ENCODE results near the gene APBA3.

The APBA3 gene

DNA sequence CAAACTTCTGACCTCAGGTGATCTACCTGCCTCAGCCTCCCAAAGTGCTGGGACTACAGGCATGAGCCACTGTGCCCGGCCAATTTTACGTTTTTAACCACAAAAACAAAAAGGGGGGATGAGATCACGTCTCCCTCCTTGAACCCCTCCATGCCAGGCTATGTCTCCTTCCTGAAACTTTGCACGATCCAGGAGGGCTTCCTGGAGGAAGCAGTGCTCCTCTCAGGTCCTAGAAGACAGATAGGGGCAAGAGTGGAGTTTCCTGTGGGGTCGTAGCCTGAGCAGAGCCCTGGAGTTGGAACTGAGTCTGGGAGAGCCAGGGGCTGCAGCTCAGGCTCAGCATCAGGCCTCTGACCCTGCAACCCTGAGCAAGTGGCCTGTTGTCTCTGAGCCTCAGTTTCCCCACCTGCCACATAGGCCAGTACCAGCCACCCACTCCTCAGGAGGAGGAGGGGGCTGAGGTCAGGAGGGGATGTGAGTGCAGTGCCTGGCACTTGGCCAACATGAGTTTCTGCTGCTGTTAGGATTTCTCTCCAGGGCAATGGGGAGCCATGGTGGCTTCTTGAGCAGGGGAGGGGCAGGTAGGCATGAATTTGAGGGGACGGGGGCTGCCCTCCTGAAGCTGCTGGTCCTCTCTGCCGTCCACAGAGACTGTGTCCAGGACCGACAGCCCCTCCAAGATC is 16.0 kb downstream of the APBA3 start:
- DNase-seq (ENCODE audit: low read depth), result no peak

DNA sequence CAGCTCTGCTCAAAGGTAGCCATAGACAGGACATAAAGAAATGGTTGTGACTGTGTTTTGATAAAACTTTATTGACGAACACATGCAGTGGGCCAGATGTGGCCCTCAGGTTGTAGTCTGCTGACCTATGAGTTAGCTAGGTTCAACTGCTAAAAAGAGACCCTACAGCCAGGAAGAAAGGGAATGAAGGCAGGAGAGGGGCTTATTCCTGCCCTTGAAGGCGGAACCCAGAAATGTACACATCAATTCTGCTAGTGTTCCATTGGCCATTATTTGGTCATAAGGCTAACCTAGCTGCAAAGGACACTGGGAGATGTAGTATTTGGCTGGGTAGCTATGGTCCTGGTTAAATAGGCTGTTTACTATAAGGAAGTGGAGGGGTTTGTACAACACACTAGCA is 18.0 kb downstream of the APBA3 start:
- peak; percentile 18 for DNase-seq (ENCODE audit: low read depth)

DNA sequence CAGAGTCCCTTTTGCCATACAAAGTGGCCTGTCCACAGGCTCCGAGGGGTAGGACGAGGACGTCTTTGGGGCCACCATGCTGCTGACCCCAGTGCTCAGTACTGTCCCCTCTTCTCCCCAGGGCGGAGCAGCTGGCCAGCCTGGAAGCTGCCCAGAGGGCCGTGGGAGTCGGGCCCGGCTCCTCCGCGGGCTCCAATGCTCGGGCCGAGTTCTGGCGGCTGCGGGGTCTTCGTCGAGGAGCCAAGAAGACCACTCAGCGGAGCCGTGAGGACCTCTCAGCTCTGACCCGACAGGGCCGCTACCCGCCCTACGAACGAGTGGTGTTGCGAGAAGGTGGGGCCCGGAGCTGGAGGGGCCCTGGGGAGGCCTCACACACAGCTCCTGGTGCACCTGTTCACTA is 21.1 kb downstream of the APBA3 start:
- no peak for DNase-seq (ENCODE audit: low read depth)

DNA sequence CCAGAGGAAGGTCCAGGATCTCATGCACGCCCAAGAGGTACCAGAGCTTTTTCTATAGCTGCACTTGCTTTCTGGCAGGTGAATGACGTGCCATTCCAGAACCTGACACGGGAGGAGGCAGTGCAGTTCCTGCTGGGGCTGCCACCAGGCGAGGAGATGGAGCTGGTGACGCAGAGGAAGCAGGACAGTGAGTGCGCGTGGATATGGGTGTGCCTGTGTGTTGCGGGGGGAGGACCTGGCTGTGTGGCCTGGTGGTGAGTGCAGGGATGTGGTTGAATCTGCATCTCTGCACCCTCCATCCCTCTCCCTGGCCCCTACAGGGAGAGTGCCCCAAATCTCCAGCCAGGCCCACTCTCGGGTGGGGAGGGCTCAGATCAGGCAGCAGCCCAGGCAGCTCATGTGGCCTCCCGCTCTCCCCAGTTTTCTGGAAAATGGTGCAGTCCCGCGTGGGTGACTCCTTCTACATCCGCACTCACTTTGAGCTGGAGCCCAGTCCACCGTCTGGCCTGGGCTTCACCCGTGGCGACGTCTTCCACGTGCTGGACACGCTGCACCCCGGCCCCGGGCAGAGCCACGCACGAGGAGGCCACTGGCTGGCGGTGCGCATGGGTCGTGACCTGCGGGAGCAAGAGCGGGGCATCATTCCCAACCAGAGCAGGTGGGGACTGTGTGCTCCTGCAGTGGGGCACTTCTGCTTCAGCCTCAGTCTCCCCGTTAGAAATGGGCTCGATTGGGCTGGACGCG is 22.8 kb downstream of the APBA3 start:
- DNase-seq (ENCODE audit: low read depth), result no peak

DNA sequence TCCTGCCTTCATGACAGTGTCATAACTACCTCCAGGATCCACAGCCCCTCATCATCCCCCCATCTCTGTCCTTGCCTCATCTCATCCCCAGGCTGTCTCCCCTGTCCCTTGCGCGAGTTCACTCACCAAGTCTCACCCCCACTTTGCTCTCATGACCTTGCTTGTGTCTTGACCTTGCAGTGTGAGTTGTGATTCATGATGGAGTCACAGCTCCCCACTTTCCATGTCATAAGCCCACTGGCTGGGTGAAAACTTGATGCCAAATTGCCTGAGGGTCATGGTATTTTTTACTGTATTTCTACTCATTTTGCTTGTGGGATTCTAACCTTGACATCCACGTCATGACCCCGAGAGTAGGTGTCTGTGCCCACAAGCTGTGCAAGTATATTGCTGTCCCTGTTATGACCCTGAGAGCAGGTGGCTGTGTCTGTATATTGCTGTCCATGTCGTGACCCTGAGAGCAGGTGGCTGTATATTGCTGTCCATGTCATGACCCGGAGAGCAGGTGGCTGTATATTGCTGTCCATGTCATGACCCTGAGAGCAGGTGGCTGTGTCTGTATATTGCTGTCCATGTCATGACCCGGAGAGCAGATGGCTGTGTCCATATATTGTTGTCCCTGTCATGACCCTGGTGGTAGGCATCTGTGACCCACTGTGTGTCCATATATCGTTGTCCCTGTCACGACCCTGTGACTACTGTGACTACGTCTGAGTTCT is 23.8 kb downstream of the APBA3 start:
- no peak for DNase-seq (ENCODE audit: low read depth)

DNA sequence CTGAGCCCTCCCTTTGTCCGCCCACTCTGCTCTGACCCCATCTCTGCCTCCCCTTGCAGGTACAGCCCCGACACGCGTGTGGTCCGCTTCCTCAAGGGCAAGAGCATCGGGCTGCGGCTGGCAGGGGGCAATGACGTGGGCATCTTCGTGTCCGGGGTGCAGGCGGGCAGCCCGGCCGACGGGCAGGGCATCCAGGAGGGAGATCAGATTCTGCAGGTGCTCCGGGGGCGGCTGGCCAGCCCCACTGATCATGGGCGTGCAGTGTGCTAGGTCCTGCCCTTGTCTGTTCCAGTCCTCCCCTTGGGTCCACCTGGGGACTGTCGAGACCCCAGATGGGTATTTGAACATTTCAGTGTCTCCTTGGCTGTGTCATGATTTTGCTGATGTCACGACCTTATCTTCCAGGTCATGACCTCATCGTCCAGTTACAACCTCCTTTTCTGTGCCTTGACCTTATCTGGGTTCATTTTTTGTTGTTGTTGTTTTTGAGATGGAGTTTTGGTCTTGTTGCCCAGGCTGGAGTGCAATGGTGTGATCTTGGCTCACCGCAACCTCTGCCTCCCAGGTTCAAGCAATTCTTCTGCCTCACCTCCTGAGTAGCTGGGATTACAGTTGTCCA is 25.3 kb downstream of the APBA3 start:
- no peak for DNase-seq (ENCODE audit: low read depth)

DNA sequence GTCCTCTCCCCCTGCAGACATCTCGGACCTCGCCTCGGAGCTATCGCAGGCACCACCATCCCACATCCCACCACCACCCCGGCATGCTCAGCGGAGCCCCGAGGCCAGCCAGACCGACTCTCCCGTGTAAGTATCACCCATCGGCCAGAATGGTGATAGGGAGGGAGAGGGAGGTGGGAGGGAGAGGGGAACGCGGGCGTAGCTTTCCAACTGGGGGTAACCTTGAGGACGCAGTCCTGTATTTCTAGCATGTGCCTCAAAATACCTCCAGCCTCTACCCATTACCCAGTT is 27.2 kb downstream of the APBA3 start:
- no peak for DNase-seq (ENCODE audit: low read depth)

DNA sequence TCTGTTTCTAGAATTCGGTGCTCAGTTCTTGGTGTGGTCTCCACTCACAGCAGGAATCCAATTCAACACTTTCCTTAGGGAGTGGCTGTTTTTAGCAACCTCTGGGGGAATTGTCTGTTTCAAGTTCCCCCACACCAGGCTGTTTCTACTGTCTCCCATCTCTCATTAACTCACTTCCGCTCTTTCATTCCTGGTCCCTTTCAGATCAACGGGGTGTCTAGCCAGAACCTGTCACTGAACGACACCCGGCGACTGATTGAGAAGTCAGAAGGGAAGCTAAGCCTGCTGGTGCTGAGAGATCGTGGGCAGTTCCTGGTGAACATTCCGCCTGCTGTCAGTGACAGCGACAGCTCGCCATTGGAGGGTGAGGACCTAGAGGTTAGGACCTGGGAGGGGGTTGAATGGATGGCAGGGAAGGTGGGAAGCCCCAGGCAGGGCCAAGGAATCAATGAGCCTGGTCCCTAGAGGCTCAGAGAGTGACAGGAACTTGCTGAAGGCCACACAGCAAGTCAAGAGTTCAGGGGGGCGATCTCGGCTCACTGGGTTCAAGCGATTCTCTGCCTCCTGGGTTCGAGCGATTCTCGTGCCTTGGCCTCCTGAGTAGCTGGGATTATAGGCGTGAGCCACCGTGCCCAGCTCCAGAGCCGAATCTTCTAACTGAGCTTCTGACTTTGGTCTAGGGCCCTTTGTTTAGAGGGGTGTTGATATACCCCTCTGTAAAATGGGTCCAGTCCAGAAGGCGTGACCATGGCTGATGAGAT is 27.8 kb downstream of the APBA3 start:
- DNase-seq (ENCODE audit: low read depth), result no peak

DNA sequence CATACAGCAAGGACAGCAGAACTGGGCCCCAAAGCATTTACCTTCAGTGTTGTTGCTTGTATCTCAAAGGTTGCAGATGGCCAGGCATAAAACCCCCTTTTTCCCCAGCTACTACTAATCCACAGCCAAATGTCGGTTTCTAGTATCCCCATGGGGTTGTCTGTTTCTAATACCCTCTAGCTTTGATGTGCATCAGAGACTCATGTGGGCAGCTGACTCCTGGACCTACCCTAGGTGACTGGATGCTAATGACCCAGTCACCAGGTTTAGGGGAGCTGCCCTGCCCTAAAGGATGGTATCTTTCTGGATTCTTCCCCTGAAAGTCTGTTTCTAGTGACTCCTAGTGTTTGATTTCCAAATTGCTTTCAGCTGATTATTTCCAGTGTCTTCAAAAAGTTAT is 29.4 kb downstream of the APBA3 start:
- no peak for DNase-seq (ENCODE audit: low read depth)

DNA sequence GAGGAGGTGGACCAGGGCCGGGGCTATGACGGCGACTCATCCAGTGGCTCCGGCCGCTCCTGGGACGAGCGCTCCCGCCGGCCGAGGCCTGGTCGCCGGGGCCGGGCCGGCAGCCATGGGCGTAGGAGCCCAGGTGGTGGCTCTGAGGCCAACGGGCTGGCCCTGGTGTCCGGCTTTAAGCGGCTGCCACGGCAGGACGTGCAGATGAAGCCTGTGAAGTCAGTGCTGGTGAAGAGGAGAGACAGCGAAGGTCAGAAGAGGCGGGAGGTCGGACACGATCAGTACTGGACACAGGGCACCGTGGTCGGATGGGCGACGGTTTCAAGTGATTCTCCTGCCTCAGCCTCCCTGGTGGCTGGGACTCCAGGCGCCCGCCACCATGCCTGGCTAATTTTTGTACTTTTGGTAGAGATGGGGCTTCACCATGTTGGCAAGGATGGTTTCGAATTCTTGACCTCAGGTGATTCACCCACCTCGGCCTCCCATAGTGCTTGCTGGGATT is 31.0 kb downstream of the APBA3 start:
- no peak for DNase-seq (ENCODE audit: low read depth)

DNA sequence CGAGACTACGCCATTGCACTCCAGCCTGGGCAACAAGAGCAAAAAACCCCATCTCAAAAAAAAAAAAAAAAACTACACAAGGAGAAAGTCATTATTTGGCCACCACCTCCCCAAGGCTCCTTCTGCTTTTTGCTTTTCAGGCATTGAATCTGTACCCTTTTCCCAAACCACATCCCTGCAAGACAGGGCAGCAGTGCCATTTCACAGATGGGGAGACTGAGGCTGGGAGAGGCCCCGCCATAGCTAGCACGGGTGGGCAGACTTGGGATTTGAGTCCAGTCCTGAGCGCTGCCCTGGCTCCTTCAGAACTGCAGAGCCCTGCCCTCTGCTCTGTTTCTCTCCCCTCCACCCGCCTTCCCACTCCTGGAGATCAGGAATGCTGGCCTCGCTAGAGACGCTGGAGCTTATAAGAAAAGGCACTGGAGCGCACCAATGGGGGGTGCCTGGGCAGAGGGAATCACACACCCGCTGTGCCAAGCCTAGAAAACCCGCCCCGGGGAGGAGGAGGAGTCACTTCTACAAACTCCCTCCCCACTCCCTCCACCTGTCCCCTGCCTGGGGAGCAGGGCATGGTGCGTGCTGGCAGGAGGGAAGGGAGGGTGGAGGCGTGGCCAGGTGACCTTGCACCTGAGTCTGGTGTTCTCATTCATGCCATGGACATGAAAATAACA is 35.7 kb downstream of the APBA3 start:
- peak; percentile 33 for DNase-seq (ENCODE audit: low read depth)

DNA sequence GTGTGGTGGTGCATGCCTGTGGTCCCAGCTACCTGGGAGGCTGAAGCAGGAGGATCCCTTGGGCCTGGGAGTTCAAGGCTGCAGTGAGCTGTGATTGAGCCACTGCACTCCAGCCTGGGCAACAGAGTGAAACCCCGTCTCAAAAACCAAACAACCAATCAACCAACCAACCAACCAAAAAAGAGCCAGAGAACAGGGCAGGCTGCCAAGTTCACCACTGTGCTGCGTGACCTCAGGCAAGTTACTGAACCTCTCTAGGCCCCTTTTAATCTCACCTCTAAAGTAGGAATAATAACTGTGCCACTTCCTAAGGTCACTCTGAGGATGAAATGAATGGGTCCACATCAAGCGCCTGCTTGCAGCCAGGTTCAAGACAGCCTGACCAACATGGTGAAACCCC is 36.4 kb downstream of the APBA3 start:
- no peak for DNase-seq (ENCODE audit: low read depth)

DNA sequence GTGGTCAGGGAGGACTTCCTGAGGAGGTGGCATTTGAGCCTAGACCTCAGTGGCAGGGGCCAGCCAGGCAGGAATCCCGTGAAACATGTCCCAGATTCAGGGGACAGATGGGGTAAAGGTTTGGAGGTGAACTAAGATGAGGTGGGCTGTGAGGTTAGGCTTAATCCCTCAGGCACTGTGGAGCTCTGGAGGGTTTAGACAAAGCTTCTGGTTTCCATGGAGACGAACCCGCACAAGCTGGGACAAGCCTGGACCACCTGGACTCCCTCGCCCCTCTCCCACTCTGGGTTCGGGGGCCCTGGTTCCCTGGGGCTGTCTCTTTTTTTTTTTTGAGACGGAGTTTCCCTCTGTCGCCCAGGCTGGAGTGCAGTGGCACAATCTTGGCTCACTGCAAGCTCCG is 37.6 kb downstream of the APBA3 start:
- no peak for DNase-seq (ENCODE audit: low read depth)

DNA sequence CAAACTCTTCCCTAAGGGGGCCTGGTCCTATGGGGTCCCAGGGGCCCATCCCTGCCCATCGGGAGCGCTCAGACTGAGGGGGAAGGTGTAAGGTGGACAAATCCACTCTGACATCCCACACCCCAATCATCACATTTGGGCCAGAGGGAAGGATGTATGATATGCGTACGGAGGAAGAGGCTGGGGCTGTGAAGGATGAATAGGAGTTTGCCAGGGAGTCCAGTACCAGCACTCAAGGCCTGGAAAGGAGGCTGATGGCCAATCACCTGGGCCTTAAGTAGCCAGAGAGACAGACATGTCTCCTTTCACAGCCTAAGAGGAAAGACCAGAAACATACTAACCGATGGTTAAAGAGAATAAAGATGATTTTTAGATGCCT is 38.4 kb downstream of the APBA3 start:
- DNase-seq (ENCODE audit: low read depth), result no peak

DNA sequence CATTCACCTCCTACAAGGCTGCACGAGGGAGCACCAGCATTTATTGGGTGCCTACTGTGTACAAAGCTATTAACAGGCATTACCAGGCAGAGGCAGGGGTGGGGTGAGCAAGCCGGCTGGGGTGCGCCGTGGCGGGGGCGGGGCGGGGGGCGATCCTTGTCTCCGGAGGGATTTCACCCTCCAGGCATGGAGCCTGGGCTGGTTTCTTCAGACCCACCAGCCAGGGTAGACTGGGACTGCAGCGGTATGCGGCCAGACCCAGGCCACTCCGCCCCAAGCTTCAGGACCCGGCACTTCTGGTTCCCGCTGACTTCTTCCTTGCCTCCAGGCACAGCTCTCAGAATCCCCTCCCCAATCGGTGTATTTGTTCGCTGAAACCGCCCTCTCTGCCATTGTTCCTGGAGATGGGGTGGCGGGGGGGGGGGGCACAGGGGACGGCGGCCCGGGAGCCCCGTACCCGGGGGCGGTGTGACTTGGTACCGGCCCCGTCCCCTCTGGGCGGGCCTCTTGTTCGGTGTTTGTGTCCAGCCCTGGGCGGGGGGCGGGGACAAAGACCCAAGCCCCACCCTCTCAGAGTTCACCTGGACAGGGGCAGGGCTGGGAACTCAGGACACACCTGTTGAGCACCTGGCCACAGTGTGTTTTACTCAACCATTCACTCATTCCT is 38.9 kb downstream of the APBA3 start:
- DNase-seq (ENCODE audit: low read depth), result no peak

DNA sequence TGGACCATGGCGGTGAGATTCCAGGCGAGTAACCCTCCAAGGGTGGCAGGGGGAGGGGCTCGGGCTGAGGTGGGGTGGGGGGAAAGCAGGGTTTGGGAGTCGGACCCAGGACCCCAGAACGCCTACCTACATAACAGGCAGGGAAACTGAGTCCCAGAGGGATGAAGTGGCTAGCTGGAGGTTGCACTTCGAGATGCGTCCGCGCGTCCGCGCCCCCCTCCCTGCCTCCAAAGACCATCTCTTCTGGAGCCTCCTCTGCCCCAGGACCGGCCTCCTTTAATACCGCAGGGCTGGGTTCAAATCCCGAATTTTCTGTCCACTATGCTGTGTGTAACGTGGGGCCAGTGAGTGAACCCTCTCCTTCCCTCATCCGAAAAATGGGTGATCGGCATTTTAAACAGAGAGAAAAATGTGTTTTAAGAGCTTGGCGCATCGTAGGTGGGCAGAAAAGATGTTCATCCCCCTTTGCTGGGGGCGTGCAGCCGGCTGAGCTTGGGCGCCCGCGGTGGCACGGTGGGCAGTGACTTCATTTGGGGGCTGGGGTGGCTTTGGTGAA is 39.5 kb downstream of the APBA3 start:
- no peak for DNase-seq (ENCODE audit: low read depth)

DNA sequence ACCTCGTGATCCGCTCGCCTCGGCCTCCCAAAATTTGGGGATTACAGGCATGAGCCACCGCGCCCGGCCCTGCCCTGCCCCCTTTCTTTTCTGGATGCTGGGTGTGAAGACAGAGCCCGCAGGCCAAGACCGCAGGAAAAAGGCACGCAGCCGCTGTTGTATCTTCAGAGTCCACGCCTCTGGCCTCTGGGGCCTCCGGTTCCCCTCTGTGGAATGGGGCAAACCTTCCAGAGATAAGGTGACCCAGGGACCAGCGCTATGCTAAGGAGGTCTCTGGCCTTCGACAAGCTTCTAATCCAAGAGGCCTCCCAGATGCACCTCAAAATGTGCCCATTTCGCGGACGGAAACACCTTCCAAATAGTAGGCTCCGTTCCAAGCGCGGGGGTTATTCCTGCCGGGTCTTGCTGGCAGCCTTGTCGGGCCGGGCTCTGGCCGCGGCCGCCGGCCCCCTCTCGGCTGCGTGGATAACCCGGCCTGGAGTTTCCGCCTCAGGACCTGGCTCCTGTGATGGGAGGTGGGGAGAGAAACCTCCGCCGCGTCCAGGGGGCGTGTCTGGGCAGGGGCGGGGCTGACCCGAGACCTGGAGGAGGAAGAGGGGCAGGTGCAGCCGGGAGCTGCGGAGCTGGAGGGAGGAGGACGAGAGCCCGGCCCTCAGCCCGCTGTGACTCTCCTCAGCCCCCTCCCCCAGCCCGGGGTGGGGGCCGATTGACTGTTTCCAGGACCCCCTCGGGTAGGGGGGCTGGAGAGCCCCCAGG is 40.2 kb downstream of the APBA3 start:
- peak; percentile 78 for DNase-seq (ENCODE audit: low read depth)

DNA sequence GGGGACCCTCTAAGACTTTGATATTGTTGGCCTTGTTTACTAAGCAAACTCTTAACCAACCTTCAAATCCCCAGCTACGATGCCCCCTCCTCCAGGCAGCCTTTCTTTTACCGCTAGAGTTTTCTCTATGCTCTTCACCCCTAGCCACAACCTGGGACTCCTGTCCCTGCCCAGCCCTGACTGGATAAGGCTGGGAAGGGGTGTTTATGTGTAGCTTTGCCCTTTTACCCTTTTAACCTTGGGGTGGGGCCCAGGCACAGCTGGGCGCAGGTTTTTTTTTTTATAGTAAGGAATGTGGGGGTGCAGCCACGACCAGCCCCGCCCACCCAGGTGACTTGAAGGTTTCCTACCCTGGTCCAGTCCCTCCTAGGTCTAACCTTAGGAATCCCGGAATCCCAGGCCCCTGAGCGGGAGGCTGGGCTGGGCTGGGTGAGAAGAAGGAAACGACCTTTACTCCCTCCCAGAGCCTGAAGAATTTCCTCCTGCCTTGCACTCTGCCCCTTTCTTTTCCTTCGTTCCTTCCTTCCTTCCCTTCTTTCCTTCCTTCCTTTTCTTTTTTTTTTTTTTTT is 41.1 kb downstream of the APBA3 start:
- no peak for DNase-seq (ENCODE audit: low read depth)

DNA sequence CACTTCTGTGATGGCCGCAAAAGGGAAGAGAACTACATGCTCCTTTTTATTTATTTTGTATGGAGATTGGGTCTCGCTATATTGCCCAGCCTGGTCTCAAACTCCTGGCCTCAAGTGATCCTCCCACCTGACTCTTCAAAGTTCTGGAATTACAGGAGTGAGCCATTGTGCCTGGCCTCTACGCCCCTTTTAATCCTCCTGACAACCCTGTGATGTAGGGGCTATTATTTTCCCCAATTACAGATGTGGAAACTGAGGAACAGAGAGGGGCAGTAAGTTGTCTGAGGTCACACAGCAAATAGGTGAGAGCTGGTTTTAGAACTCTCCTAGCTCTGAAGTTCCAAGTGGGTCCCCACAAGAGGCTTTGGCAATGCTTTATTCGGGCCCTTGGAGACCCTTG is 41.6 kb downstream of the APBA3 start:
- no peak for DNase-seq (ENCODE audit: low read depth)

Measured in EH (cell line).